GM20000 (cell line): Measurements from ENCODE around the gene DIDO1.
A peak's percentile ranks its signal among the peaks of the same experiment; 100 is the strongest.

Experiments used
- DNase-seq: peaks from one replicate; pipeline ENCODE4 v3.0.0; 2012; ENCODE audit warnings: low spot score
- TF ChIP-seq, protein P1 (sequence below): IDR thresholded peaks from 2 replicates; pipeline ENCODE4 v1.5.1; 2012; ENCODE audit warnings: mild to moderate bottlenecking, control low read depth; ENCODE audit errors: extremely low read depth, missing control alignments

DIDO1 gene

DNA sequence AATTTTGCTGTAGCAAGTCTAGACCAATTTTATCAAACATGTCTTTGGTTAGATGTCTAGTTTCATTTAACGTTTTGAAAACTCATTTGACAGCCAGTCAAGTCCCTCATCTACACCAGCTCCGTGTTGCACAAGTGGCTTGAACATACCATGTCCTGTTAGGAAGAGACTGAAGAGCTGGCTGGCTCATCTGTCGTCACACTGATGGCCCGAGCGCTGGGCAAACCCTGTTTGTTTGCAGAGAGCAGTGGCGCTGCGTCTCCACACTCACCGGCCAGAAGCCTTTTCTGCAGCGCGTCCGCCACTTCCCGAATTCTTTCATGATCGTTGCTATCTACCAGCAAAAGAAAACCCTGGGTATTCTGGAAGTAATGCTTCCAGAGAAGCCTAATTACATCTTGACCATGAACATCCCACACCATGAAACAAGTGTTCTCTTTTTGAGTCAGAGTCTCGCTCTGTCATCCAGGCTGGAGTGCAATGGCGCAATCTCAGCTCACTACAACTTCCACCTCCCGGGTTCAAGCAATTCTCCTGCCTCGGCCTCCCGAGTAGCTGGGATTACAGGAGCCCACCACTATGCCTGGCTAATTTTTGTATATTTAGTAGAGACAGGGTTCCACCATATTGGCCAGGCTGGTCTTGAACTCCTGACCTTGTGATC, 54.0 kb downstream of the DIDO1 start:
- no peak for DNase-seq
- TF ChIP-seq, protein P1, sequence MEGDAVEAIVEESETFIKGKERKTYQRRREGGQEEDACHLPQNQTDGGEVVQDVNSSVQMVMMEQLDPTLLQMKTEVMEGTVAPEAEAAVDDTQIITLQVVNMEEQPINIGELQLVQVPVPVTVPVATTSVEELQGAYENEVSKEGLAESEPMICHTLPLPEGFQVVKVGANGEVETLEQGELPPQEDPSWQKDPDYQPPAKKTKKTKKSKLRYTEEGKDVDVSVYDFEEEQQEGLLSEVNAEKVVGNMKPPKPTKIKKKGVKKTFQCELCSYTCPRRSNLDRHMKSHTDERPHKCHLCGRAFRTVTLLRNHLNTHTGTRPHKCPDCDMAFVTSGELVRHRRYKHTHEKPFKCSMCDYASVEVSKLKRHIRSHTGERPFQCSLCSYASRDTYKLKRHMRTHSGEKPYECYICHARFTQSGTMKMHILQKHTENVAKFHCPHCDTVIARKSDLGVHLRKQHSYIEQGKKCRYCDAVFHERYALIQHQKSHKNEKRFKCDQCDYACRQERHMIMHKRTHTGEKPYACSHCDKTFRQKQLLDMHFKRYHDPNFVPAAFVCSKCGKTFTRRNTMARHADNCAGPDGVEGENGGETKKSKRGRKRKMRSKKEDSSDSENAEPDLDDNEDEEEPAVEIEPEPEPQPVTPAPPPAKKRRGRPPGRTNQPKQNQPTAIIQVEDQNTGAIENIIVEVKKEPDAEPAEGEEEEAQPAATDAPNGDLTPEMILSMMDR: no peak

- TF ChIP-seq, protein P1: no peak
- DNase-seq: no peak
Observed at GRCh38 chr20:62864207-62864606, 62.1 kb downstream of the DIDO1 start.

- TF ChIP-seq, protein P1: no peak
- DNase-seq: peak; percentile 99
Observed at GRCh38 chr20:62861726-62862336, 64.5 kb downstream of the DIDO1 start, which contains the start of gene TCFL5. Gene TCFL5, minus strand, starts transcription at chr20:62861822. Its CDS starts 152 bp downstream, at chr20:62861670.

DNA sequence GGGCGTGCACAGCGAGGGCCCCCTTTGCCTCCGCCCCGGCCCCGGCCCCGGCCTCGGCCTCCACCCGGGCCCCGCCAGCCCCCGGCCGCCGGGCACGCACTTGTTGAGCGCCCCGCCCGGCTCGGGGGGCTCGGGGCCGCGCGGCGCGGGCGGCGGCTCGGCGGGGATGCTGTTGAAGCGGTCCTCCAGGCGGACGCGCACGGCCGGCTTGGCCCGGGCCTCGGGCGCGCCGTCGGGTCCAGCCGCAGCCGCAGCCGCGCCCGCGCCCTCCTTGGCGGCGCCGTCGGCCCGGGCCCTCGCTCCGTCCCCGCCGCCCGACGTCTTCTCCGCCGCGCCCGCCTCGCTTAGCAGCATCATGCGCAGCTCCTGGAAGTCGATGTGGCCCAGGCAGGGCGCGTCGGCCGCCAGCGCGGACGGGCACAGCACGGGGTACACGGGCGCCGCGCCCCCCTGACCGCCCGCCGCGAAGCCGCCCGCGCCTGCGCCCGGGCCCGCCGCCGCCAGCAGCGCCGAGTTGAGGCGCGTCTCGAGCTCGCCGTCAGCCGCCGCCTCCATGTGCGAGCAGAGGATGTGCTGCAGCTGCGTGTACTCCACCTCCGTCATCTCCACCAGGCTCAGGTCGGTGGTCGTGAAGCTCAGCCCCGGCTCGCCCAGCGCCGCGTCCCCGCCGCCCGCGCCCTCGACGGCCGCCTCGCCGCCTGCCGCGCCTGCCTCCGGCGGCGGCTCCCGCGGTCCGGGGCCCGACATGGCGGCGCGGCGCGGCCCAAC, 65.2 kb downstream of the DIDO1 start:
- DNase-seq: no peak
- TF ChIP-seq, protein P1: no peak

DNA sequence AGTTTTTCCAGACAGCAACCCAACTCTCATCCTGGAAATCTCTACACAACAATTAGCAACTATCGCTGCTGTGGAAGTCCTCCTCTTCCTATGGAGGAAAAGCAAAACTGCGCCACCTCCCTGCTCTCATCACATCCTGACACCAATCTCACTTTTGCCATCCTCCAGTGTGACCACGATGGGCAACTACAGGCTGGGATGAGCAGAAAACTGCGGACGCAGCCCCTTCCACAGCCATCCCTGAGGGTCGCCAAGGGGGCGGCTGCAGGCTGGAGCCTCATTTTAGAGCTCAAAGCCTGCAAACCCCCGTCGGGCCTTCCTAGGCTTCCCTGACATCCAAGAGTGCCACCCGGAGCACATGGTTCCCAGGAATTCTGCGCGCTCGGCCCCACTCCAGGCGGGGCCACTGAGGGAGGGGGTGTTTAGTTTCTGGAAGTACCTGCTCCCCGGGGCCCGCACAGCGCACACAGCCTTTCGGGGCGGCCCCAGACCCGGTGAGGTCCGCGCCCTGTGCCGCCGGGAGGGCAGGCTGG, 65.8 kb downstream of the DIDO1 start:
- DNase-seq: no peak
- TF ChIP-seq, protein P1: no peak

GRCh38 chr20:62859721-62860120, 66.6 kb downstream of the DIDO1 start:
- DNase-seq: no peak
- TF ChIP-seq, protein P1: no peak
